Suprapubic skin (tissue), 4 donors: ENCODE data around the gene FSTL4. TPM values are rescaled to one million over a fixed set of nuclear protein-coding genes. Genes with fewer than 3 reads are reported as not detected.

Source experiments
- DNase-seq, 2 donors: peaks; one replicate each; pipeline ENCODE4 v3.0.0-alpha.2; 2019; ENCODE audit warnings: low spot score in 2 of 2
- H3K27ac ChIP-seq: fragments of 200-600 bp; sonication (generic); one replicate; pipeline ENCODE4 v1.5.1; 2019
- H3K27me3 ChIP-seq: fragments of 200-600 bp; sonication (generic); one replicate; pipeline ENCODE4 v1.5.1; 2019
- H3K36me3 ChIP-seq: fragments of 200-600 bp; sonication (generic); one replicate; pipeline ENCODE4 v1.5.1; 2019
- H3K4me1 ChIP-seq: fragments of 200-600 bp; sonication (generic); one replicate; pipeline ENCODE4 v1.5.1; 2019
- H3K4me3 ChIP-seq: fragments of 200-600 bp; sonication (generic); one replicate; pipeline ENCODE4 v1.5.1; 2019; ENCODE audit warnings: mild to moderate bottlenecking
- H3K9me3 ChIP-seq: fragments of 200-600 bp; sonication (generic); one replicate; pipeline ENCODE4 v1.5.1; 2019
- EP300 ChIP-seq: sonication (generic); formaldehyde crosslinking; IDR thresholded peaks from one replicate; pipeline ENCODE4 v1.6.1; 2017; ENCODE audit warnings: antibody characterized with exemption
- POLR2A ChIP-seq, 2 donors: fragments of 450-650 bp; IDR thresholded peaks; one replicate each; pipeline ENCODE4 v1.6.1; 2017; ENCODE audit warnings: antibody characterized with exemption in 2 of 2, mild to moderate bottlenecking in 2 of 2, moderate library complexity in 2 of 2
- POLR2AphosphoS5 ChIP-seq, 3 donors: sonication (generic); formaldehyde crosslinking; IDR thresholded peaks; one replicate each; pipeline ENCODE4 v1.6.1; 2017; ENCODE audit warnings: antibody characterized with exemption in 3 of 3
- WGBS: methylation state at CpG from one replicate; pipeline ENCODE4 v1.1.5; 2018; 5-methylcytosine and 5-hydroxymethylcytosine counted together
- total RNA-seq, 4 donors: library from RNA; depleted of rRNA; stranded (reverse); fragments of >200 nt; gene quantifications; one replicate each; pipeline ENCODE4 v1.1.0, GENCODE V29; 2016
- TF ChIP-seq, protein P1 (sequence below), 2 donors: fragments of 200-600 bp in 1 of 2; fragments of 450-650 bp in 1 of 2; sonication (generic) in 1 of 2; IDR thresholded peaks; one replicate each; pipeline ENCODE4 v1.5.1; 2016 to 2019; ENCODE audit warnings: antibody characterized with exemption in 2 of 2, mild to moderate bottlenecking in 1 of 2, moderate library complexity in 1 of 2

FSTL4 gene
- total RNA-seq, 4 donors from 2014 or later = 2.3 to 6.4 (median 5.8) TPM

DNA sequence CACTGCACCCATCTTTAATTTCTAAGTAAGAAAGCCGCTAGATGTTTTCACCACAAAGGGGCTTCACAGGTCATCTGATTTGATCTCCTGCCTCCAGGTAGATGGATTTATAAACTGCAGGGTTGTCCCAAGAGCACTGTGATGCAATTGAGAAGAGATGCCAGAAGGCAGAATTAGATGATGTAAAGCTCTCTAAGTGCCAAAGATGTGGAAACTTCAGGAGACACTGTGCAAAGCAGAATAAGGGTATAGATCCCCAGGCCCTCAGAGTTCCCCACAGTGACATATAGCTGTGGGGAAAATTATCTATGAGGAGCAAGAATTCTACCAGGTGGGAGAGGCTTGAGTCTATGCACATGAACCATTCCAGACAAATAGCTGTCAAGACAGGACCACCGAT is 90.5 kb downstream of the FSTL4 start:
- TF ChIP-seq POLR2A (IDR thresholded peaks at IDR 0.05) = no peak
- no peak for TF ChIP-seq EP300
- TF ChIP-seq, protein P1, sequence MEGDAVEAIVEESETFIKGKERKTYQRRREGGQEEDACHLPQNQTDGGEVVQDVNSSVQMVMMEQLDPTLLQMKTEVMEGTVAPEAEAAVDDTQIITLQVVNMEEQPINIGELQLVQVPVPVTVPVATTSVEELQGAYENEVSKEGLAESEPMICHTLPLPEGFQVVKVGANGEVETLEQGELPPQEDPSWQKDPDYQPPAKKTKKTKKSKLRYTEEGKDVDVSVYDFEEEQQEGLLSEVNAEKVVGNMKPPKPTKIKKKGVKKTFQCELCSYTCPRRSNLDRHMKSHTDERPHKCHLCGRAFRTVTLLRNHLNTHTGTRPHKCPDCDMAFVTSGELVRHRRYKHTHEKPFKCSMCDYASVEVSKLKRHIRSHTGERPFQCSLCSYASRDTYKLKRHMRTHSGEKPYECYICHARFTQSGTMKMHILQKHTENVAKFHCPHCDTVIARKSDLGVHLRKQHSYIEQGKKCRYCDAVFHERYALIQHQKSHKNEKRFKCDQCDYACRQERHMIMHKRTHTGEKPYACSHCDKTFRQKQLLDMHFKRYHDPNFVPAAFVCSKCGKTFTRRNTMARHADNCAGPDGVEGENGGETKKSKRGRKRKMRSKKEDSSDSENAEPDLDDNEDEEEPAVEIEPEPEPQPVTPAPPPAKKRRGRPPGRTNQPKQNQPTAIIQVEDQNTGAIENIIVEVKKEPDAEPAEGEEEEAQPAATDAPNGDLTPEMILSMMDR (IDR thresholded peaks at IDR 0.05) = no peak
- no peak for TF ChIP-seq POLR2AphosphoS5 (IDR thresholded peaks at IDR 0.05)
- Histone ChIP-seq H3K4me3 (no peak overlapping the region), H3K27ac (no peak overlapping the region), H3K36me3 (no peaks in the 10 kb centered on the region), H3K27me3 (peaks cover 4% of the 10 kb centered on the region), H3K9me3 (no peaks in the 10 kb centered on the region), H3K4me1 (no peaks in the 10 kb centered on the region)
- 90% methylated on average over 2 of the region's 2 CpGs for WGBS
- no peak for DNase-seq

DNA sequence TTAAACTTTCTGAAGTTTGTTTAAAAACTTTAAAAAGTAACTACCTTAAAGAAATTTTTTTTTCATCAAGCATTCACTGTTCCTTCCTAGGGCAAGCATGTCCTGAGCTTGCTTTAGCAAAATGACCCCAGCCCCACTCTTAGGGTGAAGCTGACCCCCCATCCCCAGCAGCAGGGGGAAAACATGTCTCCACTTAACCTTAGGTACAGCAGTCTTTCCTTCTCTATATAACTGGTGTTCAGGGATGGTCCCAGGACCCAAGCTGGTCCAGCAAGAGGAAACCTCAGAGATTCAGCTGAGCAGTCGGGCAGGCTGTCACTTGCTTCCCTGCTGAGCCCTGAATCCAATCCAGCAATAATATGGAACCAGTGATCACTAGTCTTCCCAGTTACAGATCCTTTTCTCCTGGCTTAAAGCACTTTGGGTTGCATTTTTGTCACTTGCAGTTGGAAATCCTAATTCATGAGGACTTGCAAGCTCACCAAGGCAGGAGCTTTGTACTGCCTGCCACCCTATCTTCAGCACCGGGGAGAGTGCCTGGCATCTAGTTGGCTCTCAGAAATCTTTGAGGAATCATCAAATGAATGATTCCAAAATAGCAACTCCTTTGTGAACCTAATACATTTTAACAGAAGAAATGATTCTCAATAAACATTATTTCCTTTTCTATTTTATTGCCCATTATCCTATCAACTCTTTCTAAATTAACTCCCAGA is 91.2 kb downstream of the FSTL4 start:
- 46% methylated on average over 2 of the region's 2 CpGs for WGBS
- Histone ChIP-seq H3K27ac (no peak overlapping the region), H3K9me3 (no peaks in the 10 kb centered on the region), H3K4me1 (no peaks in the 10 kb centered on the region), H3K27me3 (peaks cover 4% of the 10 kb centered on the region), H3K4me3 (no peak overlapping the region), H3K36me3 (no peaks in the 10 kb centered on the region)
- TF ChIP-seq EP300 = no peak
- TF ChIP-seq, protein P1 (IDR thresholded peaks at IDR 0.05) = no peak
- TF ChIP-seq POLR2AphosphoS5 (IDR thresholded peaks at IDR 0.05) = no peak
- DNase-seq = no peak

DNA sequence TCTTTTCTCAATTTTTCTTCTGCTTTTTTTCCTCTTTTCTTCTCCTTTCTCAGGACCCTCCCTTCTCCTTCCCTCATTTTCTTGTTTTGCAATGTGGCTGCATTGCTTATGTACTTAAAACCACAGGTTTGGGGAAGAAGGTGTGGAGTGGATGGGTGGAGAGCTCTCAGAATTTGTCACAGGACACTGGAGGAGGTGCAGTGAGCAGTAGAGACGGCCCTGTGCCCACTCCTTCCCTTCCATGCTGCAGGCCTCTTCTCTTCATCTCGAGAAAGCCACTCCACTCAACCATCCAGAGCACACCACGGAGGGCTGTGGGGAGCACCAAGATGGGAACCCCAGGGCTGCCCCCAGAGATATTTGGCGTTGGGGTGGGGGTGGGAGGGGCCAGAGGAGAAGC is 92.3 kb downstream of the FSTL4 start:
- Histone ChIP-seq H3K27me3 (no peaks in the 10 kb centered on the region), H3K4me1 (no peaks in the 10 kb centered on the region), H3K27ac (no peak overlapping the region), H3K9me3 (no peaks in the 10 kb centered on the region), H3K36me3 (no peaks in the 10 kb centered on the region), H3K4me3 (no peak overlapping the region)
- 66% methylated on average over 4 of the region's 4 CpGs for WGBS
- no peak for TF ChIP-seq POLR2AphosphoS5 (IDR thresholded peaks at IDR 0.05)
- no peak for DNase-seq

DNA sequence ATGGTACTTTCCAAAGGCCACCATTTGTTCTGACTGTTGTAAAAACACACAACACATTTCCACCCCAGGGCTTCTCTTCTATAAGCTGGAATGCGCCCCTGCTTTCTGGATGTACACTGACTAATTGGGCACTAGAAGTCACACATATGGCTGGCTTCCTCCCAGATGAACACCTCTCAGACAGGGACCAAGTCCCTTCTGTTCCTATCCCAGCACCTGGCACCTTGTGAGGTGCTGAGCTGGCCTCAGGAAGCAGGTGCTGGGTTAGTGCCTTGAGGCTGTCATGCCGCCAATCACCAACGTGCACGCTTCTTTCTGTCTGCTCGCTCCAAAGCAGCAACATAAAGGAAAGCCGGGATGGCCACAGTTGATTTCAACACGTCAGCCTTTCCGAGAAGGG is 93.2 kb downstream of the FSTL4 start:
- no peak overlapping the region for H3K4me3 ChIP-seq
- TF ChIP-seq EP300 = no peak
- no peak for TF ChIP-seq POLR2A (IDR thresholded peaks at IDR 0.05)
- TF ChIP-seq POLR2AphosphoS5 (IDR thresholded peaks at IDR 0.05) = no peak
- TF ChIP-seq, protein P1 (IDR thresholded peaks at IDR 0.05) = no peak
- H3K4me1 ChIP-seq = no peaks in the 10 kb centered on the region
- H3K36me3 ChIP-seq = no peaks in the 10 kb centered on the region
- H3K27me3 ChIP-seq = no peaks in the 10 kb centered on the region
- WGBS = 86% methylated on average over 6 of the region's 8 CpGs
- DNase-seq = no peak
- no peaks in the 10 kb centered on the region for H3K9me3 ChIP-seq
- H3K27ac ChIP-seq = no peak overlapping the region

DNA sequence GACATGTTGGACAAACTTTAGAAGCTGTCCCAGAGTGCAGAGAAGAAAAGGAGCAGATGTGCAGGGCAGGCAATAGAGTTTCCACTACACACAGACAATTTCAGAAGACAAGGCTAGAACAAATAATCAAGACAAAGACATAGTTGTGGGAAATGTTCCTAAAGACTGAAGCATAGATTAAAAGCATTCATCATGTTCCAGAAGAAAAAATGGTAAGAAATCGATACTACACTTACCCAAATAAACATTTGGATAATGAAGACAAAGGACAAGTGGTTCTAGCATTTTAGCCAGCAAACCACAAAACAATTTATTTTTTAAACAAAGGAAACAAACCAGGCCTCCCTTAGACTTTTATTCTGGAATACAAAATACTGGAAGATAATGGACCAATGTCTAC is 97.9 kb downstream of the FSTL4 start:
- Histone ChIP-seq H3K27me3 (peaks cover 3% of the 10 kb centered on the region), H3K27ac (no peak overlapping the region), H3K4me3 (no peak overlapping the region), H3K4me1 (no peaks in the 10 kb centered on the region), H3K36me3 (no peaks in the 10 kb centered on the region), H3K9me3 (no peaks in the 10 kb centered on the region)
- WGBS = 62% methylated on average over 1 of the region's 1 CpG
- TF ChIP-seq, protein P1 (IDR thresholded peaks at IDR 0.05) = no peak
- no peak for TF ChIP-seq POLR2A (IDR thresholded peaks at IDR 0.05)
- no peak for TF ChIP-seq EP300
- no peak for TF ChIP-seq POLR2AphosphoS5 (IDR thresholded peaks at IDR 0.05)
- no peak for DNase-seq

DNA sequence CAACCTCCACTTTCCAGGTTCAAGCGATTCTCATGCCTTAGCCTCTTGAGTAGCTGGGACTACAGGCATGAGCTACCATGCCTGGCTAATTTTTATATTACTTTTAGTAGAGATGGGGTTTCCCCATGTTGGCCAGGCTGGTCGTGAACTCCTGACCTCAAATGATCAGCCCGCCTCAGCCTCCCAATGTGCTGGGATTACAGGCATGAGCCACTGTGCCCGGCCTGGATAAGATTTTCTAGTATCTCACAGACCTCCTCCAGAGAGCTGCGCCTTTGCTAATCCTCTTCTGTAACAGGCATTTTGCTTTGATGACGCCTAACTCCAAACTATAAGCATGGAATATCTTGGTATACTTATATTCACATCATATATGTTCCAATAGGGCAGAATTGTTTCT is 99.4 kb downstream of the FSTL4 start:
- 88% methylated on average over 6 of the region's 6 CpGs for WGBS
- Histone ChIP-seq H3K27ac (no peak overlapping the region), H3K36me3 (no peaks in the 10 kb centered on the region), H3K4me1 (no peaks in the 10 kb centered on the region), H3K27me3 (peaks cover 3% of the 10 kb centered on the region), H3K9me3 (no peaks in the 10 kb centered on the region), H3K4me3 (no peak overlapping the region)
- DNase-seq = no peak
- TF ChIP-seq EP300 (no peak), POLR2AphosphoS5 (IDR thresholded peaks at IDR 0.05) (no peak), POLR2A (IDR thresholded peaks at IDR 0.05) (no peak)
- TF ChIP-seq, protein P1 (IDR thresholded peaks at IDR 0.05) = no peak
